Neural progenitor cell (in vitro differentiated cells): Measurements from ENCODE around the gene ST6GAL1. TPM values are rescaled to one million over a fixed set of nuclear protein-coding genes. Genes with fewer than 3 reads are reported as not detected.
A peak's percentile ranks its signal among the peaks of the same experiment; 100 is the strongest.

Experiments used
- DNase-seq: peaks from one replicate; pipeline ENCODE4 v3.0.0-alpha.2; 2016; ENCODE audit warnings: low spot score
- H2AFZ ChIP-seq: fragments of 200-600 bp; sonication (generic); replicated peaks from 2 replicates; pipeline ENCODE4 v1.6.1; 2016; ENCODE audit warnings: antibody characterized with exemption
- H3F3A ChIP-seq: fragments of 200-600 bp; sonication (generic); 2 replicates; pipeline ENCODE4 v1.6.1; 2016; ENCODE audit warnings: antibody characterized with exemption, low read depth
- H3K27ac ChIP-seq: fragments of 200-600 bp; sonication (generic); 2 replicates; pipeline ENCODE4 v1.5.1; 2016; ENCODE audit warnings: mild to moderate bottlenecking
- H3K27me3 ChIP-seq: fragments of 200-600 bp; sonication (generic); 2 replicates; pipeline ENCODE4 v1.6.1; 2016; ENCODE audit warnings: mild to moderate bottlenecking, moderate library complexity
- H3K36me3 ChIP-seq: fragments of 200-600 bp; sonication (generic); 2 replicates; pipeline ENCODE4 v1.5.1; 2016
- H3K4me1 ChIP-seq: fragments of 200-600 bp; sonication (generic); 2 replicates; pipeline ENCODE4 v1.6.1; 2016; ENCODE audit warnings: mixed run types
- H3K4me2 ChIP-seq: fragments of 200-600 bp; sonication (generic); 2 replicates; pipeline ENCODE4 v1.6.1; 2016
- H3K4me3 ChIP-seq: fragments of 200-600 bp; sonication (generic); 2 replicates; pipeline ENCODE4 v1.5.1; 2016
- H3K79me2 ChIP-seq: fragments of 200-600 bp; sonication (generic); 2 replicates; pipeline ENCODE4 v1.6.1; 2016; ENCODE audit warnings: low read depth
- H3K9ac ChIP-seq: fragments of 200-600 bp; sonication (generic); 2 replicates; pipeline ENCODE4 v1.6.1; 2016
- H3K9me3 ChIP-seq: fragments of 200-600 bp; sonication (generic); 2 replicates; pipeline ENCODE4 v1.5.1; 2016; ENCODE audit warnings: low read depth
- H4K20me1 ChIP-seq: fragments of 200-600 bp; sonication (generic); 2 replicates; pipeline ENCODE4 v1.6.1; 2016; ENCODE audit warnings: low read depth
- H3K27ac Mint-ChIP-seq: 3 replicates; pipeline ENCODE4 v1.8.0; 2021; ENCODE audit warnings: mixed read lengths
- H3K27me3 Mint-ChIP-seq: 2 replicates; pipeline ENCODE4 v1.8.0; 2022; ENCODE audit warnings: low read depth, mild to moderate bottlenecking, inconsistent platforms, moderate library complexity, mixed read lengths; ENCODE audit not compliant: insufficient read depth
- H3K36me3 Mint-ChIP-seq: 3 replicates; pipeline ENCODE4 v1.8.0; 2021; ENCODE audit warnings: mixed read lengths
- H3K4me1 Mint-ChIP-seq: 3 replicates; pipeline ENCODE4 v1.8.0; 2021; ENCODE audit warnings: mixed read lengths
- H3K4me3 Mint-ChIP-seq: 3 replicates; pipeline ENCODE4 v1.8.0; 2021; ENCODE audit warnings: mild to moderate bottlenecking, moderate library complexity, mixed read lengths
- H3K9me3 Mint-ChIP-seq: 3 replicates; pipeline ENCODE4 v1.8.0; 2020; ENCODE audit warnings: mixed read lengths
- EZH2 ChIP-seq: fragments of 200-600 bp; sonication (generic); IDR thresholded peaks from 2 replicates; pipeline ENCODE4 v1.6.1; 2017; ENCODE audit warnings: antibody characterized with exemption, mild to moderate bottlenecking, moderate library complexity
- EZH2phosphoT487 ChIP-seq: fragments of 200-600 bp; sonication (generic); IDR thresholded peaks from 2 replicates; pipeline ENCODE4 v1.6.1; 2017; ENCODE audit warnings: antibody characterized with exemption
- total RNA-seq: library from RNA; depleted of rRNA; stranded (reverse); fragments of >200 nt; gene quantifications from 2 replicates; pipeline ENCODE4 v1.2.3, GENCODE V29; 2015; ENCODE audit warnings: low replicate concordance
- TF ChIP-seq, protein P1 (sequence below): fragments of 200-600 bp; sonication (generic); IDR thresholded peaks from 2 replicates; pipeline ENCODE4 v1.5.1; 2017; ENCODE audit warnings: antibody characterized with exemption, mild to moderate bottlenecking

ST6GAL1 gene
- total RNA-seq, 1 donor from 2014 or later, result 27.3 TPM

DNA sequence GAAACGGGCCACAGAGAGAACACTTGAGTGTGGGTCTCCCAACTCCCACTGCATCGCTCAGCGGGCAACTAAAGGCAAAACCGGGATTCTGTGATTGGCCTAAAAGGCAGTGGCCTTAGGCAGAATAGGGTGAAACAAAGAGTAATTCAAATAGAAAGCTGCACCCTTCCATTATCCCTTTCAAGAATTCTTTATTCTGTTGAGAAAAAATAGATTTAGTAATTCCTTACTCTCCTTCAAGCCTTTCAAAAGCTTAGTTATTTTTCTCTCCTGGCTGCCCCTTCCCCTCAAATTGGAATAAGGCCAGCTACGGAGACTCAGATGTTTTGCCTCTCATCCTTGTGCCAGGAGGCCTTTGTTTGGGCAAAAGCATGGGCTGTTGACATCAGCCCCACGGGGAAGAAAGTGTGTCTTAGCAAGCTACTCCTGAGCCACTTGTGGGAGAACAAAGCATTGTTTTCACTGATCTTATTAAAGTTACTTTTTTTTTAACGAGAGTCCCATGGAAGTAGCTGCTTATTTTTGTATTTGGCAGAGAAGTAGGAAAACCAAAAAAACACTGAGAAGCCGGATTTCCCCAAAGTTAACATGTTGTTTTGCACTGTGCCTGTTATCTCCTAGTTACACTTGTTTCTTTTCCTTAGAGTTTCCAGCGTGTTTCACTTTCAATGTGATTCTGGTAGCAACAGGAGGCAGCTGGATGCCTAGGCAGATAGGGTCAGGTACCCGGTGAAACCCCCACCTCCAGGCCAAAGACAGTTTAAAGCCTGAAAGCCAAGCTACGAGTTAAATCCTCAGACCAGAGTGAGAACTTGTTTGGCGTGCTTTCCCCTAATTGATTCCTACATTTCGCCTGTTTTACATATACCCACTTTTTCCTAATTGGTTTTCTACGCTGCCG is 2.2 kb downstream of the ST6GAL1 start:
- DNase-seq, result peak; percentile 39
- H3K4me1 Mint-ChIP-seq, result peaks cover 26% of the 10 kb centered on the region

DNA sequence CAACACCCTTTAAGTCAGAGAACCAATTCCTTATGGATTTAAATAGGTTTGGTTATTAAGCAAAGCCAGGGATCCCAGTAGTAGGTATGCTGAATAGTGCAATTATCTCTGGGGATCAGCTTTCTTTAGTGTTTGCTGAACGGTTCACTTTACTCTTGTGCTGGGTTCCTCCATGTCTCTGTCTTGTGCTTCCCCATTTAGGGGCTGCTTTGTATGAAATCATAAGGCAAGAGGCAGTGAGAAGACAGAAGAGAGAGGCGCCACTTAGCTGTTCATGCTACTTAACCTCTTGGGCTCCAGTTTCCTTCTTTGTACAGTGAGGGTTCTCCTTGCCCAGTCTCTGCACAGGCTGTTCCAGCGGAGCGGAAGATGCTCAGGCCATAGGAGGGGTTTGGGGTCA is 3.5 kb downstream of the ST6GAL1 start:
- H3K4me2 ChIP-seq, result no peak overlapping the region

More for the DNA sequence above, 2.2 kb downstream of the ST6GAL1 start:
- Histone ChIP-seq H3K9me3 (no peaks in the 10 kb centered on the region), H3K4me3 (peak overlapping the region; percentile 93), H3K4me1 (peaks cover 13% of the 10 kb centered on the region), H3K27ac (no peak overlapping the region), H2AFZ (no peak overlapping the region), H3F3A (peaks cover 41% of the 10 kb centered on the region), H3K4me2 (peak overlapping the region; percentile 96), H3K27me3 (peaks cover 6% of the 10 kb centered on the region), H3K79me2 (peaks cover 59% of the 10 kb centered on the region), H3K9ac (no peak overlapping the region), H3K36me3 (no peaks in the 10 kb centered on the region), H4K20me1 (peaks cover 54% of the 10 kb centered on the region)
- Mint-ChIP-seq H3K9me3 (peaks cover 4% of the 10 kb centered on the region), H3K36me3 (peaks cover 17% of the 10 kb centered on the region), H3K27ac (no peak overlapping the region), H3K27me3 (peaks cover 24% of the 10 kb centered on the region), H3K4me3 (peak overlapping the region; percentile 96)
- TF ChIP-seq EZH2 (no peak), EZH2phosphoT487 (no peak)
- TF ChIP-seq, protein P1, sequence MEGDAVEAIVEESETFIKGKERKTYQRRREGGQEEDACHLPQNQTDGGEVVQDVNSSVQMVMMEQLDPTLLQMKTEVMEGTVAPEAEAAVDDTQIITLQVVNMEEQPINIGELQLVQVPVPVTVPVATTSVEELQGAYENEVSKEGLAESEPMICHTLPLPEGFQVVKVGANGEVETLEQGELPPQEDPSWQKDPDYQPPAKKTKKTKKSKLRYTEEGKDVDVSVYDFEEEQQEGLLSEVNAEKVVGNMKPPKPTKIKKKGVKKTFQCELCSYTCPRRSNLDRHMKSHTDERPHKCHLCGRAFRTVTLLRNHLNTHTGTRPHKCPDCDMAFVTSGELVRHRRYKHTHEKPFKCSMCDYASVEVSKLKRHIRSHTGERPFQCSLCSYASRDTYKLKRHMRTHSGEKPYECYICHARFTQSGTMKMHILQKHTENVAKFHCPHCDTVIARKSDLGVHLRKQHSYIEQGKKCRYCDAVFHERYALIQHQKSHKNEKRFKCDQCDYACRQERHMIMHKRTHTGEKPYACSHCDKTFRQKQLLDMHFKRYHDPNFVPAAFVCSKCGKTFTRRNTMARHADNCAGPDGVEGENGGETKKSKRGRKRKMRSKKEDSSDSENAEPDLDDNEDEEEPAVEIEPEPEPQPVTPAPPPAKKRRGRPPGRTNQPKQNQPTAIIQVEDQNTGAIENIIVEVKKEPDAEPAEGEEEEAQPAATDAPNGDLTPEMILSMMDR, result no peak

DNA sequence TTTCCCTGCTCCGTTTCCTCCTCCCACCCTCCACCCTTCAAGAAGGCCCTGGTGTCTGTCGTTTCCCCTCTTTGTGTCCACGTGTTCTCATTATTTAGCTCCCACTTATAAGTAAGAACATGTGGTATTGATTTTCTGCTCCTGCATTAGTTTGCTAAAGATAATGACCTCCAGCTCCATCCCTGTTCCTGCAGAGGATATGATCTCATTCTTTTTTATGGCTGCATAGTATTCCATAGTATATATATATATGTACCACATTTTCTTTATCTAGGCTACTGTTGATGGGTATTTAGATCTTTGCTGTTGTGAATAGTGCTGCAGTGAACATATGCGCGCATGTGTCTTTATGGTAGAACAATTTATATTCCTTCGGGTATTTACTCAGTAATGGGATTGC is 4.8 kb downstream of the ST6GAL1 start:
- peaks cover 19% of the 10 kb centered on the region for H3K36me3 Mint-ChIP-seq
- TF ChIP-seq, protein P1, result no peak
- no peak for TF ChIP-seq EZH2
- TF ChIP-seq EZH2phosphoT487, result no peak
- H3K27ac ChIP-seq, result no peak overlapping the region

More for the DNA sequence above, 3.5 kb downstream of the ST6GAL1 start:
- Histone ChIP-seq H3K27me3 (peaks cover 6% of the 10 kb centered on the region), H3K36me3 (no peaks in the 10 kb centered on the region), H3K27ac (no peak overlapping the region), H3K9me3 (no peaks in the 10 kb centered on the region), H3F3A (peaks cover 40% of the 10 kb centered on the region), H4K20me1 (peaks cover 63% of the 10 kb centered on the region), H3K79me2 (peaks cover 71% of the 10 kb centered on the region), H3K4me3 (no peak overlapping the region), H2AFZ (no peak overlapping the region), H3K4me1 (peaks cover 13% of the 10 kb centered on the region), H3K9ac (no peak overlapping the region)
- Mint-ChIP-seq H3K27me3 (peaks cover 15% of the 10 kb centered on the region), H3K4me3 (no peak overlapping the region), H3K36me3 (peaks cover 19% of the 10 kb centered on the region), H3K27ac (no peak overlapping the region), H3K9me3 (no peaks in the 10 kb centered on the region), H3K4me1 (peaks cover 29% of the 10 kb centered on the region)
- TF ChIP-seq EZH2, result no peak
- TF ChIP-seq, protein P1, result no peak
- TF ChIP-seq EZH2phosphoT487, result no peak
- DNase-seq, result no peak

More for the DNA sequence above, 4.8 kb downstream of the ST6GAL1 start:
- H3K4me3 ChIP-seq, result no peak overlapping the region
- H3K27ac Mint-ChIP-seq, result no peak overlapping the region
- H3F3A ChIP-seq, result peaks cover 27% of the 10 kb centered on the region
- peaks cover 85% of the 10 kb centered on the region for H3K79me2 ChIP-seq
- no peak overlapping the region for H3K4me2 ChIP-seq
- peaks cover 74% of the 10 kb centered on the region for H4K20me1 ChIP-seq
- no peak overlapping the region for H2AFZ ChIP-seq
- DNase-seq, result no peak
- H3K4me1 Mint-ChIP-seq, result peaks cover 25% of the 10 kb centered on the region
- H3K4me1 ChIP-seq, result peaks cover 13% of the 10 kb centered on the region
- peaks cover 9% of the 10 kb centered on the region for H3K27me3 Mint-ChIP-seq
- H3K4me3 Mint-ChIP-seq, result no peak overlapping the region
- H3K9ac ChIP-seq, result no peak overlapping the region
- no peaks in the 10 kb centered on the region for H3K9me3 Mint-ChIP-seq
- no peaks in the 10 kb centered on the region for H3K36me3 ChIP-seq
- no peaks in the 10 kb centered on the region for H3K9me3 ChIP-seq
- no peaks in the 10 kb centered on the region for H3K27me3 ChIP-seq
